ENCODE data around the gene ITPRIPL1. TPM values are rescaled to one million over a fixed set of nuclear protein-coding genes. Genes with fewer than 3 reads are reported as not detected.

ITPRIPL1 gene
- total and polyA plus RNA-seq, 2 of the 4 experiments (the other 2 are of a cell fraction): 0.84 to 1.1 TPM

DNA sequence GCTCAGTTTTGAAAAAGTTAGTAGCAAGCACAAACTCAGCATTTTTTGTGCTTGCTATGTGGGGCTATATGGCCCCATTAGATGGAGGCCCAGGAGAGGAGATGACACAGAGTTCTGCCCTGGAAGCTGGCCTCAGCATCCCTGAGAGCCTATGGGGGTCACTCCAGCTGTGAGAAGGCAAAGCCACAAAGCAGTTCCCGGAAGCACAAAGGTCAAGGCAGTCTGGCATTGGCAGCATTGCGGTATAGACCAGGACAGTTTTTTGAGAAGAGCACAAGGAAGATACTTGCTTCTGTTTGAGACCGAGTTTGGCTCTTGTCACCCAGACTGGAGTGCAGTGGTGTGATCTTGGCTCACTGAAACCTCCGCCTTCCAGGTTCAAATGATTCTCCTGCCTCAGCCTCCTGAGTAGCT lies 7.5 kb upstream of the ITPRIPL1 start:
- H3K4me2 ChIP-seq (ENCODE audit: low read depth, low read length): no peak overlapping the region
- H2AK5ac ChIP-seq (ENCODE audit: low read depth, low read length): no peak overlapping the region
- H3K9ac ChIP-seq (ENCODE audit: low read depth, low read length): no peak overlapping the region
- H3K4ac ChIP-seq (ENCODE audit: low read depth, low read length): no peak overlapping the region
- no peak overlapping the region for H3K18ac ChIP-seq (ENCODE audit: low read depth, low read length)
- ChIA-PET CTCF (no interaction called here), POLR2A (ENCODE audit: unreplicated experiment) (interaction anchor here (0.8 kb wide), 1 partner anchor 551 kb away, joined by 3 read pairs; no protein-coding TSS in a partner anchor)
- H3K9me1 ChIP-seq (ENCODE audit: insufficient read depth, low read length): peaks cover 17% of the 10 kb centered on the region
- H3K27me3 ChIP-seq (ENCODE audit: control insufficient read depth, insufficient read depth, low read length): peaks cover 3% of the 10 kb centered on the region; the same call in 1 of the 2 replicates
- no peak overlapping the region for H3K56ac ChIP-seq (ENCODE audit: extremely low read depth, insufficient read depth, low read length)
- H3K79me1 ChIP-seq (ENCODE audit: low read depth in 1 of 2, low read length in 2 of 2): no peaks in the 10 kb centered on the region
- no peak overlapping the region for H2BK120ac ChIP-seq (ENCODE audit: low read depth, low read length)
- WGBS, 2 experiments (ENCODE audit: extremely low coverage in 2 of 2, insufficient read length in 1 of 2): 83% methylated on average over 2 of the region's 4 CpGs; no CpG with 5 or more reads in 1 of the 2 experiments
- intact Hi-C loops (cut with micrococcal nuclease): no loop called here
- H3K9me3 ChIP-seq (ENCODE audit: control insufficient read depth, insufficient read depth, low read length): no peaks in the 10 kb centered on the region
- BruUV-seq (replicated peaks): no TSS peak
- H4K5ac ChIP-seq (ENCODE audit: low read depth, low read length): no peak overlapping the region
- peaks cover 12% of the 10 kb centered on the region for H3K4me1 ChIP-seq (ENCODE audit: control insufficient read depth, insufficient read depth, low read length)
- in situ Hi-C loops (cut with MboI; ENCODE audit: low sequenced_read_pairs): no loop called here
- dilution Hi-C loops (cut with HindIII; ENCODE audit: low sequenced_read_pairs, unreplicated experiment): no loop called here
- DNase-seq: no peak
- no peak for ATAC-seq (ENCODE audit: low read depth)
- H2AK9ac ChIP-seq (replicated peaks; ENCODE audit: low read depth, low read length, poor library complexity): no peak overlapping the region
- H4K91ac ChIP-seq (ENCODE audit: insufficient read depth, low read depth, low read length): no peak overlapping the region
- TF ChIP-seq BHLHE40 (IDR thresholded peaks at IDR 0.05; ENCODE audit: low read depth, low read length) (no peak), MXI1 (IDR thresholded peaks at IDR 0.05; ENCODE audit: borderline replicate concordance, low read depth, low read length) (no peak), RAD21 (IDR thresholded peaks at IDR 0.05; ENCODE audit: low read length) (no peak), RCOR1 (IDR thresholded peaks at IDR 0.05; ENCODE audit: insufficient replicate concordance, low read length) (no peak), SMC3 (IDR thresholded peaks at IDR 0.05; ENCODE audit: low read depth, low read length) (no peak), POLR2A (IDR thresholded peaks at IDR 0.05; ENCODE audit: low read depth, low read length) (no peak), CEBPB (IDR thresholded peaks at IDR 0.05; ENCODE audit: low read depth, low read length) (no peak), CHD1 (IDR thresholded peaks at IDR 0.05; ENCODE audit: low read depth, low read length) (no peak), MAZ (IDR thresholded peaks at IDR 0.05; ENCODE audit: borderline replicate concordance, low read depth, low read length) (no peak), NFE2L2 (IDR thresholded peaks at IDR 0.05; ENCODE audit: low read depth, low read length) (no peak), RFX5 (IDR thresholded peaks at IDR 0.05; ENCODE audit: low read depth, low read length) (no peak), FOS (IDR thresholded peaks at IDR 0.05; ENCODE audit: low read depth, low read length) (no peak), MAFK (IDR thresholded peaks at IDR 0.05; ENCODE audit: low read depth, low read length) (no peak)
- TF ChIP-seq, protein P1, sequence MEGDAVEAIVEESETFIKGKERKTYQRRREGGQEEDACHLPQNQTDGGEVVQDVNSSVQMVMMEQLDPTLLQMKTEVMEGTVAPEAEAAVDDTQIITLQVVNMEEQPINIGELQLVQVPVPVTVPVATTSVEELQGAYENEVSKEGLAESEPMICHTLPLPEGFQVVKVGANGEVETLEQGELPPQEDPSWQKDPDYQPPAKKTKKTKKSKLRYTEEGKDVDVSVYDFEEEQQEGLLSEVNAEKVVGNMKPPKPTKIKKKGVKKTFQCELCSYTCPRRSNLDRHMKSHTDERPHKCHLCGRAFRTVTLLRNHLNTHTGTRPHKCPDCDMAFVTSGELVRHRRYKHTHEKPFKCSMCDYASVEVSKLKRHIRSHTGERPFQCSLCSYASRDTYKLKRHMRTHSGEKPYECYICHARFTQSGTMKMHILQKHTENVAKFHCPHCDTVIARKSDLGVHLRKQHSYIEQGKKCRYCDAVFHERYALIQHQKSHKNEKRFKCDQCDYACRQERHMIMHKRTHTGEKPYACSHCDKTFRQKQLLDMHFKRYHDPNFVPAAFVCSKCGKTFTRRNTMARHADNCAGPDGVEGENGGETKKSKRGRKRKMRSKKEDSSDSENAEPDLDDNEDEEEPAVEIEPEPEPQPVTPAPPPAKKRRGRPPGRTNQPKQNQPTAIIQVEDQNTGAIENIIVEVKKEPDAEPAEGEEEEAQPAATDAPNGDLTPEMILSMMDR (conservative IDR thresholded peaks at IDR 0.05; ENCODE audit: low read depth, low read length): no peak
- TF ChIP-seq, protein P2, sequence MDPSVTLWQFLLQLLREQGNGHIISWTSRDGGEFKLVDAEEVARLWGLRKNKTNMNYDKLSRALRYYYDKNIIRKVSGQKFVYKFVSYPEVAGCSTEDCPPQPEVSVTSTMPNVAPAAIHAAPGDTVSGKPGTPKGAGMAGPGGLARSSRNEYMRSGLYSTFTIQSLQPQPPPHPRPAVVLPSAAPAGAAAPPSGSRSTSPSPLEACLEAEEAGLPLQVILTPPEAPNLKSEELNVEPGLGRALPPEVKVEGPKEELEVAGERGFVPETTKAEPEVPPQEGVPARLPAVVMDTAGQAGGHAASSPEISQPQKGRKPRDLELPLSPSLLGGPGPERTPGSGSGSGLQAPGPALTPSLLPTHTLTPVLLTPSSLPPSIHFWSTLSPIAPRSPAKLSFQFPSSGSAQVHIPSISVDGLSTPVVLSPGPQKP (IDR thresholded peaks at IDR 0.05; ENCODE audit: borderline replicate concordance, low read depth, low read length): no peak
- TF ChIP-seq, protein P3, sequence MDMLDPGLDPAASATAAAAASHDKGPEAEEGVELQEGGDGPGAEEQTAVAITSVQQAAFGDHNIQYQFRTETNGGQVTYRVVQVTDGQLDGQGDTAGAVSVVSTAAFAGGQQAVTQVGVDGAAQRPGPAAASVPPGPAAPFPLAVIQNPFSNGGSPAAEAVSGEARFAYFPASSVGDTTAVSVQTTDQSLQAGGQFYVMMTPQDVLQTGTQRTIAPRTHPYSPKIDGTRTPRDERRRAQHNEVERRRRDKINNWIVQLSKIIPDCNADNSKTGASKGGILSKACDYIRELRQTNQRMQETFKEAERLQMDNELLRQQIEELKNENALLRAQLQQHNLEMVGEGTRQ (IDR thresholded peaks at IDR 0.05; ENCODE audit: low read depth, low read length): no peak
- H3K36me3 ChIP-seq (ENCODE audit: control insufficient read depth, insufficient read depth, low read length): no peaks in the 10 kb centered on the region
- no peaks in the 10 kb centered on the region for H4K20me1 ChIP-seq (ENCODE audit: insufficient read depth, low read length)
- H2AFZ ChIP-seq (replicated peaks; ENCODE audit: low read length, poor library complexity): no peak overlapping the region
- no peak overlapping the region for H3K4me3 ChIP-seq (ENCODE audit: insufficient read depth, low read depth, low read length)
- H3K23ac ChIP-seq (ENCODE audit: low read depth, low read length): no peak overlapping the region
- no peak overlapping the region for H3K14ac ChIP-seq (replicated peaks; ENCODE audit: low read depth, low read length)
- no peak overlapping the region for H2BK20ac ChIP-seq (ENCODE audit: low read depth, low read length)
- H4K8ac ChIP-seq (ENCODE audit: low read depth in 2 of 2, low read length in 2 of 2): no peak overlapping the region
- H2BK15ac ChIP-seq (ENCODE audit: low read depth, low read length): no peak overlapping the region
- no peak overlapping the region for H3K27ac ChIP-seq (ENCODE audit: insufficient read depth, low read length)
- no peak overlapping the region for H2BK5ac ChIP-seq (ENCODE audit: low read depth, low read length, poor library complexity, severe bottlenecking)
